HG03108 (cell line): ENCODE data around the gene GGA3.
"Not testable (repeated sequence)": the region's sequence is repeated elsewhere in the genome, so short reads cannot be mapped to it uniquely, and the experiment has no call there.

Experiments
- ATAC-seq: cut with Tn5 transposase; IDR thresholded peaks from one replicate; pipeline ENCODE4 v1.9.1; 2021; ENCODE audit warnings: moderate library complexity; ENCODE audit not compliant: unreplicated experiment

The GGA3 gene

GRCh38 chr17:75272848-75273184 is 11.4 kb upstream of the GGA3 start:
- ATAC-seq, result no peak

GRCh38 chr17:75271955-75272847 is 10.8 kb upstream of the GGA3 start:
- ATAC-seq, result no peak

- peak; percentile 66 for ATAC-seq
These were observed 10.0 kb upstream of the GGA3 start for GRCh38 chr17:75271233-75271954.

- ATAC-seq, result no peak
These were observed 9.5 kb upstream of the GGA3 start, which contains the start of gene MIF4GD for GRCh38 chr17:75270966-75271232. MIF4GD (minus strand) TSS chr17:75271231; CDS start chr17:75270195, 1,036 bp downstream.

- ATAC-seq, result peak; percentile 28
These were observed 9.0 kb upstream of the GGA3 start for GRCh38 chr17:75270218-75270965.

GRCh38 chr17:75269844-75270217 is 8.4 kb upstream of the GGA3 start:
- no peak for ATAC-seq

- ATAC-seq, result no peak
These were observed 6.2 kb upstream of the GGA3 start for GRCh38 chr17:75267411-75268232.

GRCh38 chr17:75267153-75267410 is 5.7 kb upstream of the GGA3 start:
- no peak for ATAC-seq

- no peak for ATAC-seq
These were observed 5.1 kb upstream of the GGA3 start for GRCh38 chr17:75266316-75267152.

- no peak for ATAC-seq
These were observed 4.4 kb upstream of the GGA3 start for GRCh38 chr17:75265614-75266315.

- no peak for ATAC-seq
These were observed 1.6 kb upstream of the GGA3 start for GRCh38 chr17:75263055-75263454.

GRCh38 chr17:75262112-75262606 is 753 bp upstream of the GGA3 start:
- ATAC-seq, result no peak

GRCh38 chr17:75260641-75261335 is 618 bp downstream of the GGA3 start:
- no peak for ATAC-seq

- ATAC-seq, result not testable (repeated sequence)
These were observed 4.2 kb downstream of the GGA3 start for GRCh38 chr17:75257228-75257627.

- not testable (repeated sequence) for ATAC-seq
These were observed 5.3 kb downstream of the GGA3 start for GRCh38 chr17:75255954-75256698.

- ATAC-seq, result no peak
These were observed 9.2 kb downstream of the GGA3 start for GRCh38 chr17:75252039-75252816.

- peak; percentile 89 for ATAC-seq
These were observed 11.4 kb downstream of the GGA3 start for GRCh38 chr17:75250009-75250471.
